H1 (cell line): ENCODE measurements around the gene EXOC6. TPM values are rescaled to one million over a fixed set of nuclear protein-coding genes. Genes with fewer than 3 reads are reported as not detected.

Experiments used
- CTCF ChIP-seq, 3 experiments: IDR thresholded peaks; 1 replicate in 2 of 3; 2 replicates in 1 of 3; pipeline versions ENCODE4 v1.5.1 to v1.6.1; 2011; ENCODE audit warnings: low read length in 3 of 3, mild to moderate bottlenecking in 3 of 3, inconsistent platforms in 2 of 3, low read depth in 1 of 3, moderate library complexity in 1 of 3; ENCODE audit not compliant: insufficient read depth in 1 of 3; ENCODE audit errors: control extremely low read depth in 1 of 3
- MAX ChIP-seq: IDR thresholded peaks from 2 replicates; pipeline ENCODE4 v1.6.1; 2012; ENCODE audit warnings: inconsistent platforms
- polyA plus RNA-seq, 7 experiments: library from polyadenylated mRNA; depleted of rRNA in 3 of 7; stranded (reverse) in 5 of 7; unstranded in 2 of 7; fragments of >200 nt in 5 of 7; fragments of 200-250 nt in 2 of 7; gene quantifications; 1 replicate in 5 of 7; 2 replicates in 1 of 7; 4 replicates in 1 of 7; pipeline versions ENCODE4 v1.2.1 to v1.2.3, GENCODE V29; 2011 to 2013; ENCODE audit warnings: missing spikeins in 2 of 7, mixed read lengths in 2 of 7
- total RNA-seq: library from RNA; stranded (reverse); fragmentation: NEBNext Ultra II Directional; extraction: Animal tissue kit (Norgen Biotek cat#: 25700); gene quantifications from 2 replicates; pipeline ENCODE4 v1.2.1, GENCODE V29; 2021

The EXOC6 gene
- total and polyA plus RNA-seq, 2 of the 8 experiments (the other 6 are each of a cell fraction or from before 2014, with no cell fraction given), result 1.7 to 4.5 TPM

GRCh38 chr10:92868036-92868435 is 19.7 kb downstream of the EXOC6 start (continued):
- TF ChIP-seq MAX (no peak), CTCF (IDR thresholded peaks at IDR 0.05; ENCODE audit: control extremely low read depth in 1 of 3, insufficient read depth in 1 of 3, low read depth in 1 of 3, low read length in 3 of 3) (no peak)
- TF ChIP-seq, all 59 proteins: peak for 0
